Suppressor macrophage (primary cell): ENCODE data around the gene TUBB1.

Source experiments
- DNase-seq, 4 experiments: peaks; one replicate each; pipeline ENCODE4 v3.0.0-alpha.2; 2020 to 2022

The TUBB1 gene

DNA sequence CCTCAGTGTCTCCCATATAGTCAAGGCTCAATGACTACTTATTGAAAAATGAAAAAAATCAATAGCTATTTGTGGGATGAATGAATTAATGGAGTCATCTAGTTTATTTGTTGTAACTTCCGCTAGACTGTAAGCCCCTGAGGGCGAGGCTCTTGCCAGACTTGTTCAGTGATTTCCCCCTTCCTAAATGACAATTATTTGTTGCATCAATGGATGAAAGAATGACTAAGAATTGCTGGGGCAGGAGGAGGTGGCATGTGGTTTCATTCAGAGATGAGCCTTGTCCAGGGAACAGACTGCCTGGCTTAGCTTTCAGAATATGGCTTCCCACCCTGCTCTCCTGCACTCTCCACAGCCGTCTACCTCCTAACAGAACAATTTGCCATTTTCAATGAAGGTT is 24.5 kb downstream of the TUBB1 start:
- peak in 1 of 4 experiments; percentile 34 for DNase-seq

- DNase-seq: no peak
Measured at GRCh38 chr20:59044295-59044694, 25.1 kb downstream of the TUBB1 start.

- DNase-seq: no peak
Measured at GRCh38 chr20:59044796-59045195, 25.6 kb downstream of the TUBB1 start.

DNA sequence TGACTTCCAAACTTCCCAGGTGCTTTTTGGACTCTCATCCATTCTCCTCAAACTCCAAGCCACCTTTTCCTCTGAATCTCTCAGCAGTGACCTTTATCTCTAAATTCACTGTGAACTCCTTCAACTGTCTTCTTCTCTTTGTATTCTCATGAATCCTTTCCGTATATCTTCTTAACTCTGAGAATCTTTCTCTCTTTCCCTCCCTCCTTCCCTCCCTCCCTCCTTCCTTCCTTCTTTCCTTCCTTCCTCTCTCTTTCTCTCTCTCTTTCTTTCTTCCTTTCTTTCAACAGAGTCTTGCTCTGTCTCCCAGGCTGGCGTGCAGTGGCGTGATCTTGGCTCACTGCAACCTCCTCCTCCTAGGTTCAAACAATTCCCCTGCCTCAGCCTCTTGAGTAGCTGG is 27.6 kb downstream of the TUBB1 start:
- no peak for DNase-seq

- peak in 1 of 4 experiments; percentile 14 for DNase-seq
Measured at GRCh38 chr20:59047938-59048680, 28.9 kb downstream of the TUBB1 start.

DNA sequence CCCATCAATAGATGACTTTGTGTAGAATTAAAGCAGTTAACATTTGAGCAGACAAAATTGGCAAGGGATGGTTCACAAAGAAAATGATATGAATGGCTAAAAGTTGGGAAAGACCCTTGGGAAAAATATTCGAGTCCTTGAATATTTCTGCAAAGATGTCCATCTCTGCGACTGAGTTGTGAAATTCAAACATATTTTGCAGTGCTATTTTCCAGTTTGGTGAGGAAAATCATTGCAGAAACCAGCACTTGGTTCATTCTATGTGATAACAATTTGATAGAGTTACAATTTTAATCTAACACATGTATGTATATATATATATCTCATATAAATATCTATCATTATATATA is 29.4 kb downstream of the TUBB1 start:
- DNase-seq: no peak

DNA sequence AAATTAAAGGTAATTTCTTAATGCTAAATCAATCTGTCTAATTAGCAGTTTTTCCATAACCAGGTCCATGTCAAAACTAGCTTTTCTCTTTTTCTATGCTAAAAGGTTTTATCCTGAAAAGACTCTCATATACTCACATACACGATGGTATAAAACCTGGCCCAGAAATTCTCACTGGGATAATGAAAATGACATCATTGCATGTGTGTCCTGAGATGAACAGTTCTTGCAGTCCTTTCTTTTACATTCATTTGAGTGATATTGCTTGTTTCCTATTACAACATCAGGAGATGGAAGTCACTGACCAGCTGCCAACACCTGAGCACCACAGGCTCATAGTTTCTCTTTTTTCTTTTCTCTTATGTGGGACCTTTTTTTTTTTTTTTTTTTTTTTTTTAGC is 31.2 kb downstream of the TUBB1 start:
- no peak for DNase-seq

DNA sequence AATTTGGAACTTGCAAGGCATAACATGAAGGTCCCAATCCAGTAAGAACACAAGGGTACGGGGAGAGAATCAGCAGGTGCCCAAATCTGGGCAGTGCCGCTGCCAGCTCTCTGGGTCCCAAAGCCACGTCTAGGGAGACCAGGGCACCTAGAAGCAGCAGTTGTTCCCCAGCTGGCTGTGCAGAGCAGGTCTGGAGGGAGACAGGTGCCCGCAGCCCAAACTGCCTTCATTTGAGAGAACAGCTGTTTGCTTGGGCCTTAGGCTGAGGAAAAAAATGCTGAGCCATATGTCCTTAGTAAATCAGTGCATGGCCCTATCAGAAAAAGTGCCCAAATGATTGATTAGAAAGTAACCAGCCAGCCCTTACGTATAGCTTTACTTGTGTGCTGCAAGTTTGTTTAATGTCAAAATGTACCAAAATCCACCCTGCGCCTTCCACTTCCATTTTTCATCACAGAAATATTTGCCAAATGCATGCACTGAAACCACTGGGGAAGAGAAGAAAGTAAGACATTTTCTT is 32.5 kb downstream of the TUBB1 start:
- no peak for DNase-seq

GRCh38 chr20:59055302-59055701 is 36.1 kb downstream of the TUBB1 start:
- peak; percentile 14 to 59 (median 42) for DNase-seq

GRCh38 chr20:59062081-59062480 is 42.9 kb downstream of the TUBB1 start:
- DNase-seq: no peak

GRCh38 chr20:59063358-59064213 is 44.4 kb downstream of the TUBB1 start:
- DNase-seq: no peak

- no peak for DNase-seq
Measured at GRCh38 chr20:59064214-59064722, 45.0 kb downstream of the TUBB1 start.

GRCh38 chr20:59068534-59068933 is 49.3 kb downstream of the TUBB1 start:
- no peak for DNase-seq

- DNase-seq: peak in 2 of 4 experiments; percentile 58 to 61
Measured at GRCh38 chr20:59069026-59069425, 49.8 kb downstream of the TUBB1 start.

GRCh38 chr20:59071216-59071615 is 52.0 kb downstream of the TUBB1 start:
- DNase-seq: peak; percentile 54 to 82 (median 72)

GRCh38 chr20:59073582-59073981 is 54.4 kb downstream of the TUBB1 start:
- no peak for DNase-seq

GRCh38 chr20:59074456-59074855 is 55.2 kb downstream of the TUBB1 start:
- no peak for DNase-seq

DNA sequence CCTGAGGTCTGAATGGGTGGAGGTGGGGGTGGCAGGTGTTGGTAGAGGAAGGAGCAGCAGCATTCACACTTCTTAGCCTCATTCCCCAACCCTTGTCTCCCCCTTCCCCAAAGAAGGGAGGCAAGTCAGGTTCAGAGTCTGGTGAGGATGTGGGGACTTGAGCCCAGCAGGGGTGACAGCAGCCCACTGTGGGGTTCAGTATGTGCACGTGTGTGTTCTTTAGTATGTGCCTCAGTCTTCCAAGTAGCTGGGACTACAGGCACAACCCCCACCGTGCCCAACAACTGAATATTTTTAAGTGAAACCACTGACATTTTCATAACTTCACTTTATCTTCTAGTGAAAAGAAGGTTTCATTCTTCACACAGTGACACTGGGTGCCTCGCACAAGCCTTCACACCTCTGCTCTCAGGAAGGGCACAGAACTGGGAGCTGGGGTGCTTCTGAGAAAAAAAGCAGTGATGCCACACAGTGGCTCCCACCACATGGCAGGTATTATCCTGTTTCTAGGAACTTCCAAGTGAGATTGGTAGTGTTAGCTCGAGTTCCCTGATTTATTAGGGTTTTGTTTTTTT is 56.8 kb downstream of the TUBB1 start:
- no peak for DNase-seq
